Measurements from ENCODE around the gene LMAN1L.

- TF ChIP-seq POLR2A (IDR thresholded peaks at IDR 0.05; ENCODE audit: low read depth, low read length) (no peak), POLR2AphosphoS5 (IDR thresholded peaks at IDR 0.05; ENCODE audit: low read depth, low read length) (no peak), PAX5 (IDR thresholded peaks at IDR 0.05; ENCODE audit: insufficient read depth, low read length, severe bottlenecking) (no peak)
These were observed 32.9 kb downstream of the LMAN1L start for GRCh38 chr15:74845581-74845980.

All from GM12891 (cell line).